ENCODE results near the gene SLC25A43.
"Not testable (repeated sequence)": the region's sequence is repeated elsewhere in the genome, so short reads cannot be mapped to it uniquely, and the experiment has no call there.

Gene SLC25A43

DNA sequence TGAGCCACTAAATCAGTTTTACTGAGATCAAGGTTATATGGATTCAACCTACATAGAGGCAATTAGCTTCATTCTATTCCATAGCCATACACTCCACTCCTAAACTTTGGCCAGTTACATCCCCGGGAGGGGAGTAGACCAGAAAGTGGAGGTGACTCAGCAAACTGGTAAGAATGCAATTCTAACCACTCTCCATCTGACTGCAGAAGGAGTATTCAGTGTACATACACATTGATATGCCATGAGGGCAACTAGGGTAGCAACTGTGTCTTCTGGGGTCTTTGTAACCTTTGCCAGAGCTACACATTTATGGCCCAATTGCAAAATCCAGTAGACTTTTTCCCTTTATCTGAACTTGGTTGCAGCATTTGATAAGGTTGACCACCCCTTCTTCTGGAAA lies 7.6 kb downstream of the SLC25A43 start:
- in situ Hi-C loops (cut with MboI; ENCODE audit: low sequenced_read_pairs): no loop called here

DNA sequence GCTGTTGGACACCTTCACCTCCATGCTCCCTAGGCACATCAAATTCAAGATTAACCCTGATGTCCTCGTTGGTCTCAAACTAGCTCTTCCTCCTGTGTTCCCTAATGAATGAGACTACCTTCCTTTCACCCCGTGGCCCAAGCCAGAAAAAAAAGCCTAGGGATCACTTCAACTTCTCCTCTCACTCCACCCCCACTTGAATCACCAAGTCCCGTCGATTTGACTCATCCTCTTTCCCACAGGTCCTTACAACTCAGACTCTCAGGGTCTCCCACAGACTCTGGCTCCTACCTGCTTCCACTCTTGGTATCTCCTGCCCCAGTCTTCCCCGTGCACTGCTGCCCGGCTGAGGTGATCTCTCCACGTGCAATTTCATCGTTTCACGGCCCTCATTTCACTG lies 8.5 kb downstream of the SLC25A43 start:
- in situ Hi-C loops (cut with MboI; ENCODE audit: low sequenced_read_pairs): no loop called here

- in situ Hi-C loops (cut with MboI; ENCODE audit: low sequenced_read_pairs): no loop called here
Observed at GRCh38 chrX:119410027-119410819, 11.1 kb downstream of the SLC25A43 start.

DNA sequence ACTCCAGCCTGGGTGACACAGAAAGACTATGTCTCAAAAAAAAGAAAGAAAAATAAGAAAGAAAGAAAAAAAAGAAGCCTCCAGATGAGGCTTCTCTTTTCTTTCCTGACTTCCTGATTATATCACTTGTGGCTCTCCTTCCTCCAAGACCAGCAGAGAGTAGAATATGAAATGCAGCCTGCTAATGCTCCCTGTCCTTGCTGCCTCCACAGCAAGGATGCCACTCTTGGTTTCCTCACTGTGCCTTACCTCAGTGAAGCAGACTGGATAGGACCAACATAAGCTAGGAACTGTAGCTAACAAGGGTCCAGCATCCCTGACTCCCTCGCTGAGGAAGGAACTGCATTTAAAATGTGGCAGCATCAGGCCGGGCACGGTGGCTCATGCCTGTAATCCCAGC lies 11.7 kb downstream of the SLC25A43 start:
- in situ Hi-C loops (cut with MboI; ENCODE audit: low sequenced_read_pairs): no loop called here

GRCh38 chrX:119411959-119412358 lies 12.8 kb downstream of the SLC25A43 start:
- in situ Hi-C loops (cut with MboI; ENCODE audit: low sequenced_read_pairs): no loop called here

DNA sequence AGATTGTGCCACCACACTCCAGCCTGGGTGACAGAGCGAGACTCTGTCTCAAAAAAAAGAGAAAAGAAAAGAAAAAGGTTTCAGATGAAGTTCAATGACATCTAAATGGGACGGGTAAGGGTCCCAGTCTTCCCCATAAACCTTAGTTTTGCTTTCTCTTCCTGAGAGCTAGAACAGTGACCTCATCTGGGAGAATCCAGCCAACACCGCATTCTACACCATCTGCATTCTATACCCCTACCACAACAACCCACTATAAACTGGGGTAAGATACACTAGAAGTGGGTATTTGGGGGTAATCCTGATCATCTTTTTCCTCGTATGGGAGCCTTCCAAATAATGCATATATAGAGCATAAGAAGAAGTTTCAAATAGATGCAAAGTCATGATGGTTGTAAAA lies 18.2 kb downstream of the SLC25A43 start:
- in situ Hi-C loops (cut with MboI; ENCODE audit: low sequenced_read_pairs): no loop called here

DNA sequence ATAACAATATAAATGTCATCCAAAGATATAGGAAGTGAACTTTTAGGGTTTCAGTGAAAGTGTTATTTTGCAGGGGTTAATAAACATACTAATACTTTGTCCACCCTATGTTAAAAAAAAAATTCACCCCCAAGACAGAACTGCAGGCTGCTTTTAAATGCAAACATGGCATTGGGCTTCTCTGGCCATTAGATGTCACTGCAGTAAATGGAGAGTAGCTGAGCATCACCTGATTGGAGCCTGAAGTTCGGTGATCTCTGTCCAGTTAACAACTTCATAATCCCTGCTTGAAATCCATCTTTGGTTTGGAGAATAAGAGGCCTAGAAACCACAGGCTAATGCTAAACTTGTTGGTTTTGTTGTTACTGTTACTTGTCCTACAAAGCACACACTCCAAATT lies 18.7 kb downstream of the SLC25A43 start:
- in situ Hi-C loops (cut with MboI; ENCODE audit: low sequenced_read_pairs): no loop called here

DNA sequence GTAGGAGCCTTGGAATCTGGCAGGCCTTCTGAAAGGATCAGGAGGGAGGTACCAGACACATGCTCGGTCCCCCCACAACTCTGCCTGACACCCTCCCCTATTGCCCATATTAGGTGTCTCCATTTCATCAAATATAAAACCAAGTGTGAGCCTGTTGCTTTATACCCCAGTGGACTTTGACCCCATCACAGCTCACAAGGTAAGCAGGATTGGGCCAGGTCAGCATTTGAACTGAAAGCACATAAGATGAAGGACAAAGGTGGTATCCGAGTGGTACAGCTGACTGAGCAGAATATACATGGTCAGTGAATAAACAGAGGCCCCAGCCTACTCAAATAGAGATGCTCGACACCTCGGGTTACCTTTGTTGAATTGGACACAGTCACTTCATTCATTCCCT lies 20.0 kb downstream of the SLC25A43 start:
- in situ Hi-C loops (cut with MboI; ENCODE audit: low sequenced_read_pairs): no loop called here

- in situ Hi-C loops (cut with MboI; ENCODE audit: low sequenced_read_pairs): no loop called here
Observed at GRCh38 chrX:119419898-119420297, 20.8 kb downstream of the SLC25A43 start.

DNA sequence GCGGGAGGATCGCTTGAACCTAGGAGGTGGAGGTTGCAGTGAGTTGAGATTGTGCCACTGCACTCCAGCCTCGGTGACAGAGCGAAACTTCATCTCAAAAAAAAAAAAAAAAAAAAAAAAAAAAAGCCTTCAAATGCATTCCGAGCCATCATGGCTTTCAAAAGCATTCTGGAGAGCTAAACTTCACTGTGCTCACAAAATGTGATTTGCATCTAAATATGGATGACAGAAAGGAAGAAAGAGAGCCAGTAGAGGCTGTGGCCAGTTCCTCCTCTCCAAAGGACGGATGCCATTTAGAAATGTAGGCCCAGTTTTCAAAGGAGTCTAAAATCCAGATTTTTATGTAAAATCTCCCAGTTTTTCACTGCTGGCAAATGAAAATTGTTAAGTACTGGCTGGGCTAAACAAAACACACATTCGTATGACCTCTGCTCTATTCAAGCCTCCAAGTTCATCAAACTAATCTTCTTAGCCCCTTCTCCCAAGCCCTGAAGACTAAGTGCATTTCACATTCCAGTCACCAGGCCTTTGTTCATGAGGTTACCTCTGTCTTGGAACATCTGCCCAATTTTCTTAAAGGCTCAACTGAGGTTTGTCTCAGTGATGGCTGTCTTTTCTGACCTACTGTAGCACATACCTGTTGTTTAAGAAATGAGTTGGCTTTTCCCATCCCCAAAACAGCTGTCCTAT lies 22.0 kb downstream of the SLC25A43 start:
- in situ Hi-C loops (cut with MboI; ENCODE audit: low sequenced_read_pairs): no loop called here

DNA sequence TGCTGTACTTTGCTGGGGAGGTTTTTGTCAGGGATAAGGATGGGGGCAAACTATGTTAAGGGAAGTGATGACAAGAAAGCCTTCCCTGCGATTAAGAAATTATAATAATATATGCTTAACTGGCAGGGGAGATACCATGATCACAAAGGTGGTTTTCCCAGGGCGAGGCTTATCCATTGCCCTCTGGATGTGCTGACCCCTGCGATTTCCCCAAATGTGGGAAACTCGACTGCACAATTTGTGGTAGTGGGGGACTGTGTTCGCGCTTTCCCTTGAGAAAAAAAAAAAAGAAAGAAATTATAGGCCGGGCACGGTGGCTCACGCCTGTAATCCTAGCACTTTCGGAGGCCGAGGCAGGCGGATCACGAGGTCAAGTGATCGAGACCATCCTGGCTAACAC lies 24.5 kb downstream of the SLC25A43 start:
- in situ Hi-C loops (cut with MboI; ENCODE audit: low sequenced_read_pairs): no loop called here

DNA sequence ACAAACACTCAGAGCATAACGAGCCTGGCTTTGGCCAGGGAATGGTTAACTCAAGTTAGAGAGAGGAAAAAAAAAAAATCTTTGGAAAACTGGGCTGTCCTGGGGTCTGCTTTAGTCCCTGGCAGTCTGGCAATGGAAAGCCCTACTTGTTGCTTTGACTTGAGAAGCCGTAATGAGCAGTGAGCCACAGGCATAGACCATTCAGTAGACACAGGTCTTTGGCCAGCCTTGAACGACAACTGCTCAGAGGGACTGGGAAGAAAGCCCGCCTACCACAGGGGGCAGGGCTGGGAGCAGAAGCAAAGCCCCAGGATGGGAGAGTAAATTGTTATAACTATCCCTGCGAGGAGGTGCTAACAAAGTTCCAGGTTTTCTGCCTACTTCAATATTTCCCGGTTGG lies 25.9 kb downstream of the SLC25A43 start:
- in situ Hi-C loops (cut with MboI; ENCODE audit: low sequenced_read_pairs): no loop called here

DNA sequence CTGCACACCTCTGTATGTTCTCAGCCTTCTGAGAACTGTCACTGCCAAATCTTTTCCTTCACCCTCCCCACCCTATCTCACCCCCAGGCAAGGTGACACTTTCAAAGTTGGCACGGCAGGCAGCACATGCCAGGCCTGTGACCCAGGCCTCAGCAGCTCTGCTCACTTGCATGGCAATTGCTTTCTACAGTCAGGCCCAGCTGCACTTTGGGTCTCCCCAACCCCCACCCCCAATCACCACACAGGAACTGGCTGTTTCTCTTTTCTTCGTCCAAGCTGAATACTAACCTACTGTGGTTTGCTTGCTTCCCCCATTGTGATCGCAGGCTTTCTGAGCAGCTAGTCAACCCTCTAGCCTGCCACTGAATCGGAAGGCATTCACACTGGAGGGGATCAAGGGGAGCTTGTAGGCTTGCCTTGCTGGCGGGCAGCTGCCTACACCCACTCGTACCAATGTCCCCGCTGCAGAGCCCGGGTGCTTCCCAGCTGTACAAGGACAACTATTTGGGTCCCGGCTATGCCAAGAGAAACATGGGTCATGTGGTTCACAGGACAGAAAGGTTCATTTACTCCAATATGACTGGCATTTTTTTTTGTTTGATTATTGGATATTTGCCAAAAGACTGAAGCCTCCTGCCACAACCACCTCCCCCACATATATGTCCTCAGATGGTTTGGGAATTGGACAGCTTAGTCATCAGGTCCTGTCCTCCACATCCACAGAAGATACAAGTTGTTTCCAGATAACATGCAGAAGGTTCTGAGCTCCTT lies 28.1 kb downstream of the SLC25A43 start:
- in situ Hi-C loops (cut with MboI; ENCODE audit: low sequenced_read_pairs): no loop called here

- in situ Hi-C loops (cut with MboI; ENCODE audit: low sequenced_read_pairs): no loop called here
Observed at GRCh38 chrX:119427795-119428185, 28.7 kb downstream of the SLC25A43 start.

- in situ Hi-C loops (cut with MboI; ENCODE audit: low sequenced_read_pairs): no loop called here
Observed at GRCh38 chrX:119429471-119429870, 30.3 kb downstream of the SLC25A43 start.

DNA sequence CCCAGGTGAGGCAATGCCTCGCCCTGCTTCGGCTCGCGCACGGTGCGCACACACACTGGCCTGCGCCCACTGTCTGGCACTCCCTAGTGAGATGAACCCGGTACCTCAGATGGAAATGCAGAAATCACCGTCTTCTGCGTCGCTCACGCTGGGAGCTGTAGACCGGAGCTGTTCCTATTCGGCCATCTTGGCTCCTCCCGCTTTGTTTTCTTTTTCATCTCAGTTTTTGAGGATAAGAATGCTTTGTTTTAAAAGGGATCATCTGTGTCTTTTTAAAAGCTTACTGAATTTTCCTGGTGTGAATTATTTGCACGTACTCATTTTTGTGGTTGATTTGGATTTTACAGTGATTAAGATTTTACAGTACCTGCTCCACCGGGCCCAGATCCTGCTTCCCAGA lies 42.2 kb downstream of the SLC25A43 start:
- in situ Hi-C loops (cut with MboI; ENCODE audit: low sequenced_read_pairs): not testable (repeated sequence)

DNA sequence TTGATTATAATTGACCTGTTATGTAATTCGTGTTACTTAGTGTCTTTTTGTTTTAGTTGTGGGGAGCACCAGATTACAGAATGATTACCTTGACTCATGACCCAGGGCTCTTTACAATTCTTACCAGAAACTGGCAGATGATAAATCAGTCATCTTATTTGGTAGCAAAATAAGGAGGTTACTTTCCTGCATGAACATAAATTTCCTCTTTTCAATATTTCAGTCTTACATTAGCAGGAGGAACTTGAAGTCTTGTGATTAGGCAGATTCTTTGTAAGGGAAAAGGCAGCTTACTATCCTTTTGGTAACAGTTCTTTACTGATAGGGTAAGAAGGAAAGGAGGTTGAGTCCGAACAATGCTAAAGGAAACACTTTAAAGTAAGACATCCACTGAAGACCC lies 43.1 kb downstream of the SLC25A43 start:
- in situ Hi-C loops (cut with MboI; ENCODE audit: low sequenced_read_pairs): no loop called here

- in situ Hi-C loops (cut with MboI; ENCODE audit: low sequenced_read_pairs): no loop called here
Observed at GRCh38 chrX:119453202-119453601, 54.1 kb downstream of the SLC25A43 start.

DNA sequence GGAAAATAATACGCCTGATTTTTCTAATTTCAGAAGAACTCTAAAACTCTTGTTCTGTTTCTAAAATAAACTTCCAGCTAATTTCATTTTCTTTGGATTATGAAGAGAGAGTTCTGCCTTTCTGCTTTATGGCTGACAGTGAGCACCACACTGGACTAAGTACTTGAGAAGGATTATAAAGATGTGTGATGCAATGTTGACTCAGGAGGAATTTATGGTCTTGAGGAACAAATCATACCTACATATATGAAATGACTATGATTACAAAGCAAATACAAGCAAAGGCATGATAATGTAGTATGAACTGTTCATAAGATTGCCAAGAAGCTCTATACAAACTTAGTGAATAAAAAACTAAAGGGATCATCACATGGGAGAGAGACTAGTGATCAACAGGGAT lies 56.1 kb downstream of the SLC25A43 start:
- in situ Hi-C loops (cut with MboI; ENCODE audit: low sequenced_read_pairs): no loop called here

- in situ Hi-C loops (cut with MboI; ENCODE audit: low sequenced_read_pairs): no loop called here
Observed at GRCh38 chrX:119459181-119459580, 60.0 kb downstream of the SLC25A43 start.

- in situ Hi-C loops (cut with MboI; ENCODE audit: low sequenced_read_pairs): no loop called here
Observed at GRCh38 chrX:119465555-119465954, 66.4 kb downstream of the SLC25A43 start.

GRCh38 chrX:119466970-119467369 lies 67.8 kb downstream of the SLC25A43 start:
- in situ Hi-C loops (cut with MboI; ENCODE audit: low sequenced_read_pairs): no loop called here

Data from hTERT RPE-1 (cell line).